Neural progenitor cell (in vitro differentiated cells): ENCODE measurements around the gene ATP8A1. TPM values are rescaled to one million over a fixed set of nuclear protein-coding genes. Genes with fewer than 3 reads are reported as not detected.

Experiments used
- DNase-seq: peaks from one replicate; pipeline ENCODE4 v3.0.0-alpha.2; 2016; ENCODE audit warnings: low spot score
- H2AFZ ChIP-seq: fragments of 200-600 bp; sonication (generic); replicated peaks from 2 replicates; pipeline ENCODE4 v1.6.1; 2016; ENCODE audit warnings: antibody characterized with exemption
- H3F3A ChIP-seq: fragments of 200-600 bp; sonication (generic); 2 replicates; pipeline ENCODE4 v1.6.1; 2016; ENCODE audit warnings: antibody characterized with exemption, low read depth
- H3K27ac ChIP-seq: fragments of 200-600 bp; sonication (generic); 2 replicates; pipeline ENCODE4 v1.5.1; 2016; ENCODE audit warnings: mild to moderate bottlenecking
- H3K27me3 ChIP-seq: fragments of 200-600 bp; sonication (generic); 2 replicates; pipeline ENCODE4 v1.6.1; 2016; ENCODE audit warnings: mild to moderate bottlenecking, moderate library complexity
- H3K36me3 ChIP-seq: fragments of 200-600 bp; sonication (generic); 2 replicates; pipeline ENCODE4 v1.5.1; 2016
- H3K4me1 ChIP-seq: fragments of 200-600 bp; sonication (generic); 2 replicates; pipeline ENCODE4 v1.6.1; 2016; ENCODE audit warnings: mixed run types
- H3K4me2 ChIP-seq: fragments of 200-600 bp; sonication (generic); 2 replicates; pipeline ENCODE4 v1.6.1; 2016
- H3K4me3 ChIP-seq: fragments of 200-600 bp; sonication (generic); 2 replicates; pipeline ENCODE4 v1.5.1; 2016
- H3K79me2 ChIP-seq: fragments of 200-600 bp; sonication (generic); 2 replicates; pipeline ENCODE4 v1.6.1; 2016; ENCODE audit warnings: low read depth
- H3K9ac ChIP-seq: fragments of 200-600 bp; sonication (generic); 2 replicates; pipeline ENCODE4 v1.6.1; 2016
- H3K9me3 ChIP-seq: fragments of 200-600 bp; sonication (generic); 2 replicates; pipeline ENCODE4 v1.5.1; 2016; ENCODE audit warnings: low read depth
- H4K20me1 ChIP-seq: fragments of 200-600 bp; sonication (generic); 2 replicates; pipeline ENCODE4 v1.6.1; 2016; ENCODE audit warnings: low read depth
- H3K27ac Mint-ChIP-seq: 3 replicates; pipeline ENCODE4 v1.8.0; 2021; ENCODE audit warnings: mixed read lengths
- H3K27me3 Mint-ChIP-seq: 2 replicates; pipeline ENCODE4 v1.8.0; 2022; ENCODE audit warnings: low read depth, mild to moderate bottlenecking, inconsistent platforms, moderate library complexity, mixed read lengths; ENCODE audit not compliant: insufficient read depth
- H3K36me3 Mint-ChIP-seq: 3 replicates; pipeline ENCODE4 v1.8.0; 2021; ENCODE audit warnings: mixed read lengths
- H3K4me1 Mint-ChIP-seq: 3 replicates; pipeline ENCODE4 v1.8.0; 2021; ENCODE audit warnings: mixed read lengths
- H3K4me3 Mint-ChIP-seq: 3 replicates; pipeline ENCODE4 v1.8.0; 2021; ENCODE audit warnings: mild to moderate bottlenecking, moderate library complexity, mixed read lengths
- H3K9me3 Mint-ChIP-seq: 3 replicates; pipeline ENCODE4 v1.8.0; 2020; ENCODE audit warnings: mixed read lengths
- EZH2 ChIP-seq: fragments of 200-600 bp; sonication (generic); IDR thresholded peaks from 2 replicates; pipeline ENCODE4 v1.6.1; 2017; ENCODE audit warnings: antibody characterized with exemption, mild to moderate bottlenecking, moderate library complexity
- EZH2phosphoT487 ChIP-seq: fragments of 200-600 bp; sonication (generic); IDR thresholded peaks from 2 replicates; pipeline ENCODE4 v1.6.1; 2017; ENCODE audit warnings: antibody characterized with exemption
- total RNA-seq: library from RNA; depleted of rRNA; stranded (reverse); fragments of >200 nt; gene quantifications from 2 replicates; pipeline ENCODE4 v1.2.3, GENCODE V29; 2015; ENCODE audit warnings: low replicate concordance
- TF ChIP-seq, protein P1 (sequence below): fragments of 200-600 bp; sonication (generic); IDR thresholded peaks from 2 replicates; pipeline ENCODE4 v1.5.1; 2017; ENCODE audit warnings: antibody characterized with exemption, mild to moderate bottlenecking

ATP8A1 gene
- total RNA-seq, 1 donor from 2014 or later: 46.1 TPM

DNA sequence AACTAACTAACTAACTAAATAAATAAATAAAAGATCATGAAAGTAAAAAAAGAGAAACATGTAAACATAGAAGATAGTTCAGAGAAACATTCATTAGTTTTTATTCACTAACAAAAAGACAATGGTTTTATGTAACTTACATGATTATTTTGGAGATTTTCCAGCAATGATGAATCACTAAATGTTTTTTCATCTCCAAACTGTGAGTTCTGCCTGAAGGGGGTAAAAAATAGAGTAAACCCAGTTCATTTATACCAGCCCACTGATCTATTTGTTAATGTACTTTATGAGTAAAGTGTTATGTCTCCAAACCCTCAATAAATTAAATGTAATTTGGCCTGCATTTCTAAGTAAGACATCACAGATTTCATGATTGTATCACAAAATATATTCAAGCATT lies 101.1 kb downstream of the ATP8A1 start:
- Histone ChIP-seq H3K27me3 (no peaks in the 10 kb centered on the region), H3K36me3 (no peaks in the 10 kb centered on the region), H3K79me2 (no peaks in the 10 kb centered on the region), H3K9ac (no peak overlapping the region), H2AFZ (no peak overlapping the region), H3K9me3 (no peaks in the 10 kb centered on the region), H3K4me1 (no peaks in the 10 kb centered on the region), H3K4me2 (no peak overlapping the region), H3K27ac (no peak overlapping the region), H3K4me3 (no peak overlapping the region), H3F3A (no peaks in the 10 kb centered on the region), H4K20me1 (no peaks in the 10 kb centered on the region)
- H3K27me3 Mint-ChIP-seq: no peaks in the 10 kb centered on the region
- no peak for TF ChIP-seq EZH2phosphoT487
- no peak for TF ChIP-seq EZH2
- TF ChIP-seq, protein P1, sequence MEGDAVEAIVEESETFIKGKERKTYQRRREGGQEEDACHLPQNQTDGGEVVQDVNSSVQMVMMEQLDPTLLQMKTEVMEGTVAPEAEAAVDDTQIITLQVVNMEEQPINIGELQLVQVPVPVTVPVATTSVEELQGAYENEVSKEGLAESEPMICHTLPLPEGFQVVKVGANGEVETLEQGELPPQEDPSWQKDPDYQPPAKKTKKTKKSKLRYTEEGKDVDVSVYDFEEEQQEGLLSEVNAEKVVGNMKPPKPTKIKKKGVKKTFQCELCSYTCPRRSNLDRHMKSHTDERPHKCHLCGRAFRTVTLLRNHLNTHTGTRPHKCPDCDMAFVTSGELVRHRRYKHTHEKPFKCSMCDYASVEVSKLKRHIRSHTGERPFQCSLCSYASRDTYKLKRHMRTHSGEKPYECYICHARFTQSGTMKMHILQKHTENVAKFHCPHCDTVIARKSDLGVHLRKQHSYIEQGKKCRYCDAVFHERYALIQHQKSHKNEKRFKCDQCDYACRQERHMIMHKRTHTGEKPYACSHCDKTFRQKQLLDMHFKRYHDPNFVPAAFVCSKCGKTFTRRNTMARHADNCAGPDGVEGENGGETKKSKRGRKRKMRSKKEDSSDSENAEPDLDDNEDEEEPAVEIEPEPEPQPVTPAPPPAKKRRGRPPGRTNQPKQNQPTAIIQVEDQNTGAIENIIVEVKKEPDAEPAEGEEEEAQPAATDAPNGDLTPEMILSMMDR: no peak
- no peak overlapping the region for H3K27ac Mint-ChIP-seq
- DNase-seq: no peak
- H3K36me3 Mint-ChIP-seq: peaks cover 7% of the 10 kb centered on the region
- no peak overlapping the region for H3K4me3 Mint-ChIP-seq
- no peaks in the 10 kb centered on the region for H3K9me3 Mint-ChIP-seq
- no peaks in the 10 kb centered on the region for H3K4me1 Mint-ChIP-seq

DNA sequence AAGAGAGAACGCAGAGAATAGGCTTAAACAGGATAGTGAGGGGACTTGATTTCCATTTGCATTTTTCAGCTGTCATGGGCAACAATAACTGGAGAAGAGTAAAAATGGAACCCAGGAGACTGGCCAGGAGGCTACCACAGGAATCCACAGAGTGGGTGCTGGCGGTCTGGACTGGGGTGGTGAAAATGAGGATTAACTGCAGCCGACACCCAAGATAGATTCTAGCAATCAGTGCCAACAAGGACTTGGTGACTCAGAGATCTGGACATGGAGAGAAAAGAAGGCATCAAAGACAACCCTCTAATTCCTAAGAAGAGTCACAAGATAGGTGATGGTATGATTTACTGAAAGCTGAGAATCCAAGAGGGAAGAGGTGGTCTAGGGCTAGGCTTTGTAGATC lies 102.8 kb downstream of the ATP8A1 start:
- no peak overlapping the region for H3K27ac Mint-ChIP-seq
- no peaks in the 10 kb centered on the region for H3K9me3 Mint-ChIP-seq
- Histone ChIP-seq H2AFZ (no peak overlapping the region), H3K27ac (no peak overlapping the region), H3F3A (no peaks in the 10 kb centered on the region), H4K20me1 (no peaks in the 10 kb centered on the region), H3K36me3 (no peaks in the 10 kb centered on the region), H3K9ac (no peak overlapping the region), H3K27me3 (no peaks in the 10 kb centered on the region), H3K4me2 (no peak overlapping the region), H3K4me1 (no peaks in the 10 kb centered on the region), H3K4me3 (no peak overlapping the region), H3K9me3 (no peaks in the 10 kb centered on the region), H3K79me2 (no peaks in the 10 kb centered on the region)
- DNase-seq: no peak
- H3K36me3 Mint-ChIP-seq: peaks cover 7% of the 10 kb centered on the region
- no peaks in the 10 kb centered on the region for H3K27me3 Mint-ChIP-seq
- TF ChIP-seq, protein P1: no peak
- no peak for TF ChIP-seq EZH2
- no peak for TF ChIP-seq EZH2phosphoT487
- H3K4me1 Mint-ChIP-seq: no peaks in the 10 kb centered on the region
- H3K4me3 Mint-ChIP-seq: no peak overlapping the region

DNA sequence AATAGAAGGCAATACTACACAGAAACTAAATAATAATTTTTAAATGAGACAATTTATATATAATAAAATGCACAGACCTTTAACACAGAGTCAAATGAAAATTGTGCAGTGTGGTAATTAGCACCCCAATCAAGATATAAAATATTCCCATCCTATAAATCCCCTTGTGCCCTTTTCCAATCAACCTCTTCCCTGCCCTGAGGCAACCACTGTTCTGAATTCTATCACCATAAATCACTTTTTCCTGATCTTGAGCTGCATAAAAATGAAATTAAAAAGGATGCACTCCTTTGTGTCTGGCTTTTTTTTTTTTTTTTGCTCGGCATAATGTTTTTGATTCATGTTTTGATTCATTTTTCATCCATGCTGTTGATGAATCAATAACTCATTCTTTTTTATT lies 107.0 kb downstream of the ATP8A1 start:
- Histone ChIP-seq H3K4me3 (no peak overlapping the region), H3F3A (no peaks in the 10 kb centered on the region), H3K9ac (no peak overlapping the region), H4K20me1 (no peaks in the 10 kb centered on the region), H3K79me2 (no peaks in the 10 kb centered on the region), H3K27ac (no peak overlapping the region), H3K9me3 (no peaks in the 10 kb centered on the region), H3K4me2 (no peak overlapping the region), H3K4me1 (no peaks in the 10 kb centered on the region), H2AFZ (no peak overlapping the region), H3K36me3 (no peaks in the 10 kb centered on the region), H3K27me3 (no peaks in the 10 kb centered on the region)
- H3K27me3 Mint-ChIP-seq: no peaks in the 10 kb centered on the region
- H3K36me3 Mint-ChIP-seq: peaks cover 7% of the 10 kb centered on the region
- TF ChIP-seq EZH2 (no peak), EZH2phosphoT487 (no peak)
- TF ChIP-seq, protein P1: no peak
- DNase-seq: no peak
- no peaks in the 10 kb centered on the region for H3K4me1 Mint-ChIP-seq
- H3K4me3 Mint-ChIP-seq: no peak overlapping the region
- H3K27ac Mint-ChIP-seq: no peak overlapping the region
- H3K9me3 Mint-ChIP-seq: no peaks in the 10 kb centered on the region
